ENCODE results near the gene SLC44A5. TPM values are rescaled to one million over a fixed set of nuclear protein-coding genes. Genes with fewer than 3 reads are reported as not detected.
A peak's percentile ranks its signal among the peaks of the same experiment; 100 is the strongest.
"Not testable (repeated sequence)": the region's sequence is repeated elsewhere in the genome, so short reads cannot be mapped to it uniquely, and the experiment has no call there.

SLC44A5 gene
- 1 to 10 TPM in 1 of 2 donors, not detected in 1; 1.1 TPM for total RNA-seq
- 0 to 0.38 reads per million in 2 donors for total RNA-seq

DNA sequence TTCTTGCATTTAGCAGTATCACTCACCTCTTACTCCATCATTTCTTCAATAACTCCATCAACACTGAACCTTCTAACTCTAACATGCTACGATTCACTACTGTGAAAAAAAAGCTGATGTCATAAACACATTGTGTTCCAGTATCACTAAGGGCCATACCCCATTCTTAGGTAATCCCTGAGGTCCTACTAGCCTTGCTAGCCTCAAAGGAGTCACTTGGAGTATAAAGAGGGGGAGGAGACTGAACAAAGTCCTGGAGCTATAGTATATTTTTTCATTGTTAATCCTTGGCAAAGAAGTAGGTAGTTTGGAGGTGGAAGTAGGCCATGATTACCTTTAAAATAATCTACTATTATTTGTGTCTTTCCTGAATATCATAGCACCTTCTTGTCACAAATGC is at the start of gene SLC44A5:
TSS of gene SLC44A5 (minus strand) at position 101 of the 400 bp plus-strand sequence. CDS start 69,667 bp downstream, outside the sequence.
- no peak within 1 kb of the TSS for H3K4me3 Mint-ChIP-seq
- peaks cover 54% of the 10 kb centered on the region for H3K27me3 Mint-ChIP-seq
- H3K4me1 Mint-ChIP-seq: peaks cover 11% of the 10 kb centered on the region
- H3K9me3 ChIP-seq (ENCODE audit: control insufficient read depth, low read length, poor library complexity, severe bottlenecking): no peaks in the 10 kb centered on the region
- no peak for DNase-seq
- ATAC-seq: no peak
- H3K36me3 Mint-ChIP-seq (ENCODE audit: low read depth): no peaks in the 10 kb centered on the region
- no peak within 1 kb of the TSS for H3K27ac Mint-ChIP-seq

GRCh38 chr1:75655931-75656330 is 45.0 kb upstream of the SLC44A5 start:
- ATAC-seq: no peak
- Mint-ChIP-seq H3K4me3 (no peak overlapping the region), H3K4me1 (no peaks in the 10 kb centered on the region), H3K27me3 (peaks cover 25% of the 10 kb centered on the region), H3K36me3 (ENCODE audit: low read depth) (no peaks in the 10 kb centered on the region), H3K27ac (no peak overlapping the region)
- DNase-seq: no peak
- H3K9me3 ChIP-seq (ENCODE audit: control insufficient read depth, low read length, poor library complexity, severe bottlenecking): no peaks in the 10 kb centered on the region

GRCh38 chr1:75647183-75647582 is 36.3 kb upstream of the SLC44A5 start:
- not testable (repeated sequence) for DNase-seq; H3K36me3 Mint-ChIP-seq (ENCODE audit: low read depth); H3K4me1 Mint-ChIP-seq; H3K4me3 Mint-ChIP-seq; H3K27ac Mint-ChIP-seq; ATAC-seq; H3K9me3 ChIP-seq (ENCODE audit: control insufficient read depth, low read length, poor library complexity, severe bottlenecking)
- peaks cover 17% of the 10 kb centered on the region for H3K27me3 Mint-ChIP-seq

GRCh38 chr1:75645153-75645552 is 34.2 kb upstream of the SLC44A5 start:
- H3K36me3 Mint-ChIP-seq (ENCODE audit: low read depth); DNase-seq; H3K27me3 Mint-ChIP-seq; H3K4me3 Mint-ChIP-seq; H3K4me1 Mint-ChIP-seq; H3K9me3 ChIP-seq (ENCODE audit: control insufficient read depth, low read length, poor library complexity, severe bottlenecking); H3K27ac Mint-ChIP-seq; ATAC-seq: not testable (repeated sequence)

GRCh38 chr1:75643460-75643859 is 32.5 kb upstream of the SLC44A5 start:
- Mint-ChIP-seq H3K36me3 (ENCODE audit: low read depth) (no peaks in the 10 kb centered on the region), H3K27me3 (peaks cover 17% of the 10 kb centered on the region), H3K27ac (no peak overlapping the region), H3K4me1 (no peaks in the 10 kb centered on the region), H3K4me3 (no peak overlapping the region)
- ATAC-seq (no peak), DNase-seq (no peak)
- no peaks in the 10 kb centered on the region for H3K9me3 ChIP-seq (ENCODE audit: control insufficient read depth, low read length, poor library complexity, severe bottlenecking)

DNA sequence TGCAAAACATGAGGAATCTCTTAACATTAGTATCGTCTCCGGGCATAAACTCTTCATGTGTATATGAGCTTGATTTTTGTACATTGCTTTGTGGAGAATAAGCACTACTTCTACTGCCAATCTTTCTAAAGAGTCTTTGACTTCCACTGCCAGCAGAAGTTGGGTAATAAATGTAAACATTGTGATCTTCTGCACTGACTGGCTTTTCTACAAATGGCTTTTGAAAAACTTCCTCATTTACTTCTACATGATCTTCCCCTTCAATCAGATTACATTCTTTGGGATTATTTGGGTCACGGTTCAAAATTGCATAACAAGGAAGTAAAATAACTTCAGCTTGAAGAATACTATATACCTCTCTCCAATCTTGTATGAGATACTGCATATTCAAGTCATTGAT is 30.4 kb upstream of the SLC44A5 start:
- H3K27ac Mint-ChIP-seq: no peak overlapping the region
- ATAC-seq (no peak), DNase-seq (no peak)
- no peak overlapping the region for H3K4me3 Mint-ChIP-seq
- H3K27me3 Mint-ChIP-seq: peaks cover 17% of the 10 kb centered on the region
- H3K4me1 Mint-ChIP-seq: no peaks in the 10 kb centered on the region
- no peaks in the 10 kb centered on the region for H3K9me3 ChIP-seq (ENCODE audit: control insufficient read depth, low read length, poor library complexity, severe bottlenecking)
- no peaks in the 10 kb centered on the region for H3K36me3 Mint-ChIP-seq (ENCODE audit: low read depth)

DNA sequence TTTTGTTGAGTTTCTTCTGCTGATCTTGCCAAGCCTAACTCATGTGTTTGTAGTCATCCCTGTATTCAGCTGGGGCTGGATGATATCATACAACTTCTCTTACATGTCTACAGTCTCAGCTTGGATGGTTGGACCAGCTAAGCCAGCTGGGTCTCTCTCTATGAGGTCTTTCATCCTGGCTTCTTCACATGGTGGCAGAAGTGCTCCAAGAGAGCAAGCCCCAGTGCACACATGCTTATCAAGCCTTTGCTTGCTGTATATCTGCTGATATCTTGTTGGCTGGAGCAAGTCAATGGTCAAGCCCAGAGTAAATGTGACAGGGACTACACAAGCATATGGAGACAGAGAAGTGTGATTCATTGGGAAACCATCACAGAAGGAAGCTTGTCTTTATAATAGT is 29.2 kb upstream of the SLC44A5 start:
- Mint-ChIP-seq H3K27ac (no peak overlapping the region), H3K4me1 (no peaks in the 10 kb centered on the region), H3K27me3 (peaks cover 17% of the 10 kb centered on the region), H3K4me3 (no peak overlapping the region), H3K36me3 (ENCODE audit: low read depth) (no peaks in the 10 kb centered on the region)
- H3K9me3 ChIP-seq (ENCODE audit: control insufficient read depth, low read length, poor library complexity, severe bottlenecking): no peaks in the 10 kb centered on the region
- no peak for ATAC-seq
- DNase-seq: no peak

- H3K4me3 Mint-ChIP-seq: no peak overlapping the region
- H3K9me3 ChIP-seq (ENCODE audit: control insufficient read depth, low read length, poor library complexity, severe bottlenecking): no peaks in the 10 kb centered on the region
- no peak overlapping the region for H3K27ac Mint-ChIP-seq
- DNase-seq (no peak), ATAC-seq (no peak)
- H3K4me1 Mint-ChIP-seq: no peaks in the 10 kb centered on the region
- peaks cover 28% of the 10 kb centered on the region for H3K27me3 Mint-ChIP-seq
- H3K36me3 Mint-ChIP-seq (ENCODE audit: low read depth): no peaks in the 10 kb centered on the region
Measured at GRCh38 chr1:75632350-75632949, 21.5 kb upstream of the SLC44A5 start.

DNA sequence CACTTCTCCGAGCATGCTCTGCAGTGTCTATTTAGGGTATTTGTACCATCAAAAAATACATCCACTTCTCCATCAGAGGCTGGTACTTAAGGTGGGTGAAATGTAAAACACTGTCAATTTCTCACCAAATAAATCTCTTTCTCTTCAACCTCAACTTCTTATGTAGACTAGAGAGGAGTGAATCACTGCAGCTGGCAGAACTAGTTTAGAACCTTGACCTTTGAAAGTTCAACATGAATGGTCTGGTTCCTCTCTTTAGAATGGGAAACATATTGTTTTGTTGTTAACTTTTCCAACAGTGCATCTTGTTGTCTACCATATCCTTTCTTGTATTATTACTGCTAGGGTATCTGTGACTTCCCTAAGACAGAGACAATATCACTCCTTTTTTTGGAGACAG is 20.1 kb upstream of the SLC44A5 start:
- H3K4me1 Mint-ChIP-seq: no peaks in the 10 kb centered on the region
- no peak for DNase-seq
- ATAC-seq: no peak
- H3K9me3 ChIP-seq (ENCODE audit: control insufficient read depth, low read length, poor library complexity, severe bottlenecking): no peaks in the 10 kb centered on the region
- no peak overlapping the region for H3K4me3 Mint-ChIP-seq
- H3K27me3 Mint-ChIP-seq: peaks cover 28% of the 10 kb centered on the region
- no peak overlapping the region for H3K27ac Mint-ChIP-seq
- H3K36me3 Mint-ChIP-seq (ENCODE audit: low read depth): no peaks in the 10 kb centered on the region

DNA sequence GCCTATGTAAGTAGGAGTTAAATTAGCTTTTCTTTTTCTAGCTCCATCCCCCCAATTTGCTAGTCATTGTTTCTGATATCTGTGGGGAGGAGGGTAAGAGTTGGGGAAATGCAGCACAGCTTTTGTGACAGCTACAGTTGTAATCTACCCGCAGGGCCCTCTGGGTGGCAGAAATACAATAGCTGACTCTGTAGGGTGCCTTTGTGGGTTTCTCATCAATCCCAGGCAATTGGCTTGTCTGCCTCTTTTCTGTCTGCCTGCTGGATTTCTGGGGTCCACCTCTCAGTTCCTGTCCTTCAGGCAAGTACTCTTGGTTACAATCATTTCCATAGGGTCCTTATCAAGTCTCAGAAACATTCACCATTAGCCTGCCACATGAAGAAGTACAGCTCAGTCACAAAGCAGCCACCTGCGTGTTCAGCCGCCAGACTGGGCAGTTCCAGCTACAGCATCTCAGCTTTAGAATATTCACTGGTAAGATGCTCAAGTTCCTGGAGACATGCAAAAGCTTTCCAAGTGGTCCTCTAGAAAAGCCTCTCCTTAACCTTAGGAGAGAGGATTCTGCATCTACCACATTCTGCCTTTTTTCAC is 19.2 kb upstream of the SLC44A5 start:
- H3K4me3 Mint-ChIP-seq: no peak overlapping the region
- no peaks in the 10 kb centered on the region for H3K4me1 Mint-ChIP-seq
- no peaks in the 10 kb centered on the region for H3K9me3 ChIP-seq (ENCODE audit: control insufficient read depth, low read length, poor library complexity, severe bottlenecking)
- ATAC-seq (no peak), DNase-seq (no peak)
- no peaks in the 10 kb centered on the region for H3K36me3 Mint-ChIP-seq (ENCODE audit: low read depth)
- no peak overlapping the region for H3K27ac Mint-ChIP-seq
- peaks cover 28% of the 10 kb centered on the region for H3K27me3 Mint-ChIP-seq

DNA sequence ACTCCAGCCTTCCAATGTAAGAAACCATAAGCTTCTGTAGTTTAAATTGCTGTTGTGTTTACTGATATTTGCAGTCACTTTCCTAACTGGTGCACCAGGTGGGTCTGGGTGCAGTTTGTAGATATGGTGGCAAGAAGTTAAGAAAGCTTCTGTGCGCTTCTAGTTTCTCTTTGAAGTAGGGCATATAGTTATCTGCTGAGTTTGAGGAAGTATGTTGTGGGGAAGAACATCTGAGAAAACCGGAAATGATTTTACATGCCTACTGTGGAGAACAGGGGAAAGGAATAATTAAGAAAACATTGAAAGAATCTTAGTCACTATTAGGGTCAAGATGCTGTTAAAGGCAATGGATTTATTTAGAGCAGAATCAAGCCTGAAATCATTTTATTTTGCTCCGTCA is 14.9 kb upstream of the SLC44A5 start:
- no peaks in the 10 kb centered on the region for H3K4me1 Mint-ChIP-seq
- H3K27me3 Mint-ChIP-seq: peaks cover 23% of the 10 kb centered on the region
- H3K4me3 Mint-ChIP-seq: no peak overlapping the region
- no peaks in the 10 kb centered on the region for H3K9me3 ChIP-seq (ENCODE audit: control insufficient read depth, low read length, poor library complexity, severe bottlenecking)
- H3K36me3 Mint-ChIP-seq (ENCODE audit: low read depth): no peaks in the 10 kb centered on the region
- no peak for ATAC-seq
- H3K27ac Mint-ChIP-seq: no peak overlapping the region
- DNase-seq: no peak

DNA sequence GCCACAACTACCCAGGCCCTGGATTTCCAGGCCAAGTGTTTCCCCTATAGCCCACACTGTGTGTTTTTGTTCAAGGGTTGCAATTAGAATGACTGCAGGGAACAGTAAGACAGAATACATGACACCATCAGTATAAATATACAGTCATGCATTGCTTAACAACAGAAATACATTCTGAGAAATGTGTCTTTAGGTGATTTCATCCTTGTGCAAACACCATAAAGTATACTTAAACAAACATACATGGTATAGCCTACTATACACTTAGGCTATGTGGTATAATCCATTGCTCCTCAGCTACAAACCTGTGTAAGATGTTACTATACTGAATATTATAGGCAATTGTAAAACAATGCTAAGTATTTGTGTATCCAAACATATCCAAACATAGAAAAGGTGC is 7.5 kb upstream of the SLC44A5 start:
- Mint-ChIP-seq H3K27me3 (peaks cover 48% of the 10 kb centered on the region), H3K36me3 (ENCODE audit: low read depth) (peaks cover 9% of the 10 kb centered on the region), H3K27ac (no peak overlapping the region), H3K4me3 (no peak overlapping the region), H3K4me1 (peaks cover 16% of the 10 kb centered on the region)
- ATAC-seq (no peak), DNase-seq (no peak)
- no peaks in the 10 kb centered on the region for H3K9me3 ChIP-seq (ENCODE audit: control insufficient read depth, low read length, poor library complexity, severe bottlenecking)

- peaks cover 64% of the 10 kb centered on the region for H3K27me3 Mint-ChIP-seq
- DNase-seq (no peak), ATAC-seq (no peak)
- H3K27ac Mint-ChIP-seq: no peak overlapping the region
- H3K36me3 Mint-ChIP-seq (ENCODE audit: low read depth): peaks cover 9% of the 10 kb centered on the region
- H3K4me1 Mint-ChIP-seq: peaks cover 16% of the 10 kb centered on the region
- H3K9me3 ChIP-seq (ENCODE audit: control insufficient read depth, low read length, poor library complexity, severe bottlenecking): no peaks in the 10 kb centered on the region
- peak overlapping the region; percentile 77 for H3K4me3 Mint-ChIP-seq
Measured at GRCh38 chr1:75616436-75617433, 5.8 kb upstream of the SLC44A5 start.

Measured in T-helper 17 cell (primary cell).